GM12875 (cell line): ENCODE data around the gene POU6F2.
"Not testable (repeated sequence)": the region's sequence is repeated elsewhere in the genome, so short reads cannot be mapped to it uniquely, and the experiment has no call there.

ENCODE experiments used
- H3K4me3 ChIP-seq: one replicate; pipeline ENCODE4 v1.5.1; 2011; ENCODE audit warnings: low read depth, low read length, control low read depth
- CTCF ChIP-seq: IDR thresholded peaks from 2 replicates; pipeline ENCODE4 v1.5.1; 2011; ENCODE audit warnings: low read depth, mild to moderate bottlenecking, control low read depth, inconsistent platforms, low read length, moderate library complexity, borderline replicate concordance; ENCODE audit not compliant: insufficient read depth

POU6F2 gene

GRCh38 chr7:38975944-38976392, 1.7 kb upstream of the POU6F2 start:
- TF ChIP-seq CTCF: no peak

GRCh38 chr7:38978491-38978890, 782 bp downstream of the POU6F2 start:
- H3K4me3 ChIP-seq: no peak overlapping the region
- TF ChIP-seq CTCF: no peak

More at GRCh38 chr7:38975944-38976392, 1.7 kb upstream of the POU6F2 start:
- no peak overlapping the region for H3K4me3 ChIP-seq

- no peak overlapping the region for H3K4me3 ChIP-seq
- no peak for TF ChIP-seq CTCF
These were observed 14.5 kb downstream of the POU6F2 start for GRCh38 chr7:38992203-38992602.

GRCh38 chr7:39001595-39001994, 23.9 kb downstream of the POU6F2 start:
- TF ChIP-seq CTCF: no peak
- H3K4me3 ChIP-seq: no peak overlapping the region

GRCh38 chr7:39002755-39003154, 25.0 kb downstream of the POU6F2 start:
- TF ChIP-seq CTCF: no peak

GRCh38 chr7:39005036-39005435, 27.3 kb downstream of the POU6F2 start:
- no peak for TF ChIP-seq CTCF
- no peak overlapping the region for H3K4me3 ChIP-seq

More at GRCh38 chr7:39002755-39003154, 25.0 kb downstream of the POU6F2 start:
- H3K4me3 ChIP-seq: no peak overlapping the region

GRCh38 chr7:39005461-39005860, 27.8 kb downstream of the POU6F2 start:
- no peak for TF ChIP-seq CTCF
- H3K4me3 ChIP-seq: no peak overlapping the region

GRCh38 chr7:39013049-39013939, 35.6 kb downstream of the POU6F2 start:
- H3K4me3 ChIP-seq: not testable (repeated sequence)
